Neutrophil (primary cell): ENCODE results near the gene SULT1A1.
"Not testable (repeated sequence)": the region's sequence is repeated elsewhere in the genome, so short reads cannot be mapped to it uniquely, and the experiment has no call there.

Experiments used
- H3K27ac ChIP-seq: fragments of 200-600 bp; sonication (generic); 2 replicates; pipeline ENCODE4 v1.5.1; 2016; ENCODE audit warnings: mild to moderate bottlenecking, moderate library complexity
- H3K27me3 ChIP-seq: fragments of 200-600 bp; sonication (generic); 2 replicates; pipeline ENCODE4 v1.6.0; 2016; ENCODE audit warnings: mild to moderate bottlenecking
- H3K36me3 ChIP-seq: fragments of 200-600 bp; sonication (generic); 2 replicates; pipeline ENCODE4 v1.5.1; 2017
- H3K4me1 ChIP-seq, 2 experiments: fragments of 200-600 bp in 1 of 2; sonication (generic) in 1 of 2; 1 replicate in 1 of 2; 2 replicates in 1 of 2; pipeline versions ENCODE4 v1.5.1 to v1.6.1; 2013 to 2016; ENCODE audit warnings: low read depth in 1 of 2, low read length in 1 of 2, mild to moderate bottlenecking in 1 of 2, moderate library complexity in 1 of 2; ENCODE audit not compliant: control insufficient read depth in 1 of 2, insufficient read depth in 1 of 2
- H3K4me3 ChIP-seq, 2 experiments: fragments of 200-600 bp in 1 of 2; sonication (generic) in 1 of 2; 1 replicate in 1 of 2; 2 replicates in 1 of 2; pipeline ENCODE4 v1.5.1; 2013 to 2016; ENCODE audit warnings: low read depth in 1 of 2, low read length in 1 of 2, mild to moderate bottlenecking in 1 of 2, moderate library complexity in 1 of 2
- H3K9me3 ChIP-seq: fragments of 200-600 bp; sonication (generic); 2 replicates; pipeline ENCODE4 v1.5.1; 2016
- CTCF ChIP-seq: fragments of 200-600 bp; sonication (generic); IDR thresholded peaks from 2 replicates; pipeline ENCODE4 v1.5.1; 2016; ENCODE audit warnings: antibody characterized with exemption

The SULT1A1 gene

GRCh38 chr16:28567292-28567691 is 42.6 kb downstream of the SULT1A1 start:
- Histone ChIP-seq H3K4me3 (no peak overlapping the region), H3K4me1 (no peaks in the 10 kb centered on the region), H3K27ac (no peak overlapping the region), H3K36me3 (no peaks in the 10 kb centered on the region), H3K9me3 (no peaks in the 10 kb centered on the region), H3K27me3 (no peaks in the 10 kb centered on the region)
- no peak for TF ChIP-seq CTCF

DNA sequence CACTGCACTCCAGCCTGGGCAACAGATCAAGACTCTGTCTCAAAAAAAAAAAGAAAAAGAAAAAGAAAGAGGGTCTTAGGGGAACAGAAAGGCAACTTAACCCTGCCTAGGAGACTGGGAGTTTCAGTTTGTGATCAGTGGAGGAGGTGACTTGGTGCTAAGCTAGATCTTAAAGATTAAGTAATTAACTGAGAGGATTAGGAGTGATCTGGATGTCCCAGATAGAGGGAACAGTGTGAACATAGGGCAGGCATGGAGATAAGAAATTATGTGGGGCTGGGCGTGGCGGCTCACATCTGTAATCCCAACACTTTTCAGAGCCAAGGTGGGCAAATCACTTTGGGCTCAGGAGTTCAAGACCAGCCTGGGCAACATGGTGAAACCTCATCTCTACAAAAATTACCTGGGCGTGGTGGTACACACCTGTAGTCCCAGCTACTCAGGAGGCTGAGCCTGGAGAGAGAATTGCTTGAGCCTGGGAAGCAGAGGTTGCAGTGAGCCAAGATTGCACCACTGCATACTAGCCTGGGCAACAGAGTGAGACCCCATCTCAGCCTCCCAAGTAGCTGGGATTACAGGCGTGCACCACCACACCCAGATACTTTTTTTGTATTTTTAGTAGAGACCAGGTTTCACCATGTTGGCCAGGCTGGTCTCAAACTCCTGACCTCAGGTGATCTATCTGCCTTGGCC is 43.5 kb downstream of the SULT1A1 start:
- not testable (repeated sequence) for H3K27ac ChIP-seq, H3K9me3 ChIP-seq, H3K36me3 ChIP-seq, H3K27me3 ChIP-seq, H3K4me3 ChIP-seq, H3K4me1 ChIP-seq

GRCh38 chr16:28563218-28563617 is 46.6 kb downstream of the SULT1A1 start:
- H3K36me3 ChIP-seq, result no peaks in the 10 kb centered on the region
- H3K4me3 ChIP-seq, result no peak overlapping the region
- H3K9me3 ChIP-seq, result no peaks in the 10 kb centered on the region
- no peaks in the 10 kb centered on the region for H3K4me1 ChIP-seq
- TF ChIP-seq CTCF, result no peak
- no peaks in the 10 kb centered on the region for H3K27me3 ChIP-seq
- H3K27ac ChIP-seq, result no peak overlapping the region

DNA sequence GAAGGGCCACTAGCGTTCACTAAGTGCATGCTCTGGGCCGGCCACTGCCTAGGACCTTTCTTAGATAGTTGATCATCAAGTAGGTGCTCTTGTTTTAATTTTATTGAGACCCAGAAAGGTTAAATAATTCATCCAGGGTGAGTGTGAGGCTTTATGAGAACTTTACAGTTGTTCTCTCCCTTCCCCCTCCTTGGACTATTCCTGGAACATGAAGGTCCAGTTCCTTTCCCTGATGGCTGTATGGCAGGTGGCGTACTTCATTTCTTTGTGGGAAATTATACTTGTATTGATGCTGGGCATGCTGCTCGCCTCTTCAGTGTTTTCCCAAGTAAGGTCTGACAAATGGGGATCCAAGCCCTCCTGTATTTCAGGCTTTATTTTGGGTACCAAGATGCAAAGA is 47.6 kb downstream of the SULT1A1 start:
- Histone ChIP-seq H3K4me3 (no peak overlapping the region), H3K9me3 (no peaks in the 10 kb centered on the region), H3K36me3 (peaks cover 1% of the 10 kb centered on the region), H3K27ac (no peak overlapping the region), H3K4me1 (no peaks in the 10 kb centered on the region), H3K27me3 (no peaks in the 10 kb centered on the region)
- TF ChIP-seq CTCF, result no peak

GRCh38 chr16:28561557-28562187 is 48.2 kb downstream of the SULT1A1 start:
- Histone ChIP-seq H3K4me3 (no peak overlapping the region), H3K27me3 (no peaks in the 10 kb centered on the region), H3K4me1 (no peaks in the 10 kb centered on the region), H3K9me3 (no peaks in the 10 kb centered on the region), H3K36me3 (peaks cover 4% of the 10 kb centered on the region), H3K27ac (no peak overlapping the region)
- TF ChIP-seq CTCF, result no peak

DNA sequence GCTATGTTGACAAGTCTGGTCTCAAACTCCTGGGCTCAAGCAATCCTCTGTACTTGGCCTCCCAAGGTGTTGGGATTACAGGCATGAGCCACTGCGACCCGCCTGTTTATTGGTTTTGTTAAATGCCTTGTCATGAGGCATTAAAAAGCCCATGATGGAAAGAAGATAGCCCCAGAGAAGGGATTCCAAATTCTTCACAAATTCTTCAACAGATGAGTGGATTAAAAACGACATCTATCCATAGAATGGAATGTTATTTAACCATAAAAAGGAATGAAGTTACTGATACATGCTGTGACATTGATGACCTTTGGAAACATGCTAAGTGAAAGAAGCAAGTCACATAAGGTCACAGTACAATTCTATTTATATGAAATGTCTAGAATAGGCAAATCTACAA is 51.4 kb downstream of the SULT1A1 start:
- Histone ChIP-seq H3K27me3 (no peaks in the 10 kb centered on the region), H3K27ac (no peak overlapping the region), H3K4me3 (no peak overlapping the region), H3K36me3 (peaks cover 4% of the 10 kb centered on the region), H3K4me1 (peaks cover 12 to 16% of the 10 kb centered on the region in 2 experiments), H3K9me3 (no peaks in the 10 kb centered on the region)
- no peak for TF ChIP-seq CTCF
